GM12892 (cell line): ENCODE measurements around the gene GYG1.

Experiments used
- POLR2A ChIP-seq: IDR thresholded peaks from 2 replicates; pipeline ENCODE4 v1.6.1; 2011; ENCODE audit warnings: low read depth, low read length, control low read depth
- POLR2AphosphoS5 ChIP-seq: IDR thresholded peaks from 2 replicates; pipeline ENCODE4 v1.6.1; 2011; ENCODE audit warnings: low read depth, low read length, control low read depth
- TAF1 ChIP-seq: IDR thresholded peaks from 2 replicates; pipeline ENCODE4 v1.6.1; 2011; ENCODE audit warnings: low read depth, mild to moderate bottlenecking, control low read depth, low read length, borderline replicate concordance

GRCh38 chr3:148954981-148955380 lies 36.4 kb upstream of the GYG1 start:
- TF ChIP-seq POLR2AphosphoS5 = no peak
- TF ChIP-seq POLR2A = no peak
- no peak for TF ChIP-seq TAF1
